HepG2 (cell line): ENCODE results near the gene SLC35A2. TPM values are rescaled to one million over a fixed set of nuclear protein-coding genes. Genes with fewer than 3 reads are reported as not detected.

ENCODE experiments used
- ASH2L ChIP-seq: fragments of 300-600, 200-600 bp; sonication (generic); IDR thresholded peaks from 2 replicates; pipeline ENCODE4 v1.7.0; 2017; ENCODE audit warnings: low read depth, mild to moderate bottlenecking, moderate library complexity, mixed read lengths, low read length; ENCODE audit not compliant: insufficient read length
- ETS1 ChIP-seq: sonication (generic); formaldehyde crosslinking; IDR thresholded peaks from 2 replicates; pipeline ENCODE4 v1.4.0; 2020; ENCODE audit warnings: missing genetic modification reagents
- FOXK1 ChIP-seq: sonication (generic); formaldehyde crosslinking; IDR thresholded peaks from 2 replicates; pipeline ENCODE4 v1.4.0; 2020; ENCODE audit warnings: low read depth, missing genetic modification reagents, borderline replicate concordance
- FOXK2 ChIP-seq: fragments of 450-650 bp; IDR thresholded peaks from 2 replicates; pipeline ENCODE4 v1.6.1; 2016
- GMEB1 ChIP-seq: sonication (generic); formaldehyde crosslinking; IDR thresholded peaks from 2 replicates; pipeline ENCODE4 v1.5.1; 2020; ENCODE audit warnings: missing genetic modification reagents, mild to moderate bottlenecking, borderline replicate concordance
- MTF1 ChIP-seq: sonication (generic); formaldehyde crosslinking; IDR thresholded peaks from 2 replicates; pipeline ENCODE4 v1.5.0; 2020; ENCODE audit warnings: missing genetic modification reagents
- NFKB2 ChIP-seq: sonication (generic); formaldehyde crosslinking; IDR thresholded peaks from 2 replicates; pipeline ENCODE4 v1.4.0; 2020; ENCODE audit warnings: missing genetic modification reagents, borderline replicate concordance
- POLR2A ChIP-seq, 2 experiments: IDR thresholded peaks; 2 replicates each; pipeline ENCODE4 v1.6.1; 2011; ENCODE audit warnings: low read depth in 2 of 2, low read length in 2 of 2, mild to moderate bottlenecking in 1 of 2, moderate library complexity in 1 of 2; ENCODE audit not compliant: insufficient read depth in 1 of 2
- RFXANK ChIP-seq: IDR thresholded peaks from 2 replicates; pipeline ENCODE4 v1.6.1; 2016
- RXRB ChIP-seq: IDR thresholded peaks from 2 replicates; pipeline ENCODE4 v1.6.1; 2016; ENCODE audit warnings: borderline replicate concordance, missing genetic modification reagents, missing compliant biosample characterization
- SP4 ChIP-seq: sonication (generic); formaldehyde crosslinking; IDR thresholded peaks from 2 replicates; pipeline ENCODE4 v1.8.1; 2023; ENCODE audit warnings: mild to moderate bottlenecking, missing genetic modification reagents
- SSRP1 ChIP-seq: IDR thresholded peaks from 2 replicates; pipeline ENCODE4 v1.6.1; 2016; ENCODE audit warnings: control low read depth
- TBL1XR1 ChIP-seq: fragments of 150-350 bp; IDR thresholded peaks from 2 replicates; pipeline ENCODE4 v1.6.1; 2014; ENCODE audit warnings: borderline replicate concordance, low read length; ENCODE audit not compliant: partially characterized antibody
- ZFX ChIP-seq: sonication (generic); formaldehyde crosslinking; IDR thresholded peaks from 2 replicates; pipeline ENCODE4 v1.4.0; 2020; ENCODE audit warnings: mild to moderate bottlenecking, low read depth, missing genetic modification reagents, moderate library complexity
- ZGPAT ChIP-seq: IDR thresholded peaks from 2 replicates; pipeline ENCODE4 v1.6.1; 2016; ENCODE audit warnings: mild to moderate bottlenecking
- ZNF142 ChIP-seq: sonication (generic); formaldehyde crosslinking; IDR thresholded peaks from 2 replicates; pipeline ENCODE4 v1.4.0; 2020; ENCODE audit warnings: missing genetic modification reagents
- ZNF350 ChIP-seq: sonication (generic); formaldehyde crosslinking; IDR thresholded peaks from 2 replicates; pipeline ENCODE4 v1.4.0; 2020; ENCODE audit warnings: mild to moderate bottlenecking, low read depth, missing genetic modification reagents, borderline replicate concordance
- ZNF709 ChIP-seq: sonication (generic); formaldehyde crosslinking; IDR thresholded peaks from 2 replicates; pipeline ENCODE4 v1.5.0; 2020; ENCODE audit warnings: mild to moderate bottlenecking, missing genetic modification reagents
- polyA plus RNA-seq, 8 experiments: library from polyadenylated mRNA; depleted of rRNA in 3 of 8; stranded (reverse) in 7 of 8; unstranded in 1 of 8; fragments of >200 nt; fragmentation: Illumina TruSeq in 4 of 8; extraction: Trizol in 4 of 8; gene quantifications; 2 replicates each; pipeline versions ENCODE4 v1.2.1 to v1.2.3, GENCODE V29; 2011 to 2016; ENCODE audit warnings: low read depth in 4 of 8, missing spikeins in 1 of 8, mixed read lengths in 1 of 8; ENCODE audit not compliant: insufficient read depth in 1 of 8
- total RNA-seq, 5 experiments: library from RNA; depleted of rRNA; stranded (reverse); fragments of >200 nt; fragmentation: Illumina TruSeq; extraction: Trizol; gene quantifications; 2 replicates each; pipeline ENCODE4 v1.2.3, GENCODE V29; 2016; ENCODE audit warnings: low read depth in 1 of 5

Gene SLC35A2
- total and polyA plus RNA-seq, 2 of the 13 experiments (the other 11 are each of a cell fraction or from before 2014, with no cell fraction given): 32.1 to 40.8 TPM

GRCh38 chrX:48957827-48958634 is 46.6 kb upstream of the SLC35A2 start (continued):
- peak; percentile 58; the same call in 1 of the 2 replicates for TF ChIP-seq ZGPAT
- peak; percentile 55; the same call in 1 of the 2 replicates for TF ChIP-seq ZFX (CRISPR knock-in tag)
- TF ChIP-seq GMEB1 (CRISPR knock-in tag): peak; percentile 65; the same call in 1 of the 2 replicates
- 0 out of 2 replicates have a peak, but pooled peaks have one; percentile 38 for TF ChIP-seq ZNF350 (CRISPR knock-in tag)
- 0 out of 2 replicates have a peak, but pooled peaks have one; percentile 35 for TF ChIP-seq NFKB2 (CRISPR knock-in tag)
- TF ChIP-seq RFXANK (CRISPR knock-in tag): peak; percentile 85; the same call in 1 of the 2 replicates
- peak; percentile 74 for TF ChIP-seq ASH2L
- TF ChIP-seq ZNF709 (CRISPR knock-in tag): 0 out of 2 replicates have a peak, but pooled peaks have one; percentile 53
- peak in 1 of 2 experiments; percentile 67; a peak in 2 of 4 replicates for TF ChIP-seq POLR2A (IDR thresholded peaks at IDR 0.05; ENCODE audit: insufficient read depth in 1 of 2, low read depth in 2 of 2, low read length in 2 of 2)
- TF ChIP-seq ZNF142 (CRISPR knock-in tag): no peak
- TF ChIP-seq TBL1XR1: no peak
- TF ChIP-seq FOXK2: 0 out of 2 replicates have a peak, but pooled peaks have one; percentile 52
- no peak for TF ChIP-seq MTF1 (CRISPR knock-in tag)
- TF ChIP-seq SP4 (CRISPR knock-in tag): peak; percentile 71
- TF ChIP-seq RXRB: 0 out of 2 replicates have a peak, but pooled peaks have one; percentile 10
- TF ChIP-seq SSRP1 (CRISPR knock-in tag): 0 out of 2 replicates have a peak, but pooled peaks have one; percentile 63
- 0 out of 2 replicates have a peak, but pooled peaks have one; percentile 20 for TF ChIP-seq ETS1 (CRISPR knock-in tag)
- peak; percentile 57; the same call in 1 of the 2 replicates for TF ChIP-seq FOXK1 (CRISPR knock-in tag)
